ENCODE results near the gene SLC25A6. TPM values are rescaled to one million over a fixed set of nuclear protein-coding genes. Genes with fewer than 3 reads are reported as not detected.
"Not testable (repeated sequence)": the region's sequence is repeated elsewhere in the genome, so short reads cannot be mapped to it uniquely, and the experiment has no call there.

SLC25A6 gene
- total and polyA plus RNA-seq, 7 experiments from 2014 or later, result 238 to 597 (median 336) TPM

DNA sequence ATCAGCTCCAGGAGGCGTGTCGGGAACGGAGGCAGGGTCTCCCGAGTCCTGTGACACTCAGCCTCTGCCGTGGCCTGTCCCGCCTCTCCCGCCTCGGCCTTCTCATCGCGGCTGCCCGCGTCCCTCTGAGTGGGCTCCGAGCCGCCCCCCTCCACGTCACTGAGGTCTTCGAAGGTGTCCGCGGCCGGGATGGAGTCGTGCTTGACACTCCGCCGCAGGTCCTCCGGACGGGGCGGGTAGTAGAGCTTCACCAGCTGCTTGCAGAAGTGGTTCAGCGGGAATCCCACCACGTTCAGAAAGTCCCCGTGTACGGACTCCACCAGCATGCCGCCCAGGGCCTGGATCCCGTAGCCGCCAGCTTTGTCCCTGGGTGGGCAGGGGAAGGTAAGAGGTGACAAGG, 35.8 kb upstream of the SLC25A6 start:
- POLR2A ChIA-PET, result no interaction called here
- Histone ChIP-seq H3K27me3 (ENCODE audit: control insufficient read depth in 2 of 2, insufficient read depth in 2 of 2, low read length in 2 of 2) (no peaks in the 10 kb centered on the region), H3K27ac (ENCODE audit: low read depth, low read length) (no peak overlapping the region), H3K9me3 (ENCODE audit: control insufficient read depth in 2 of 3, low read length in 3 of 3) (peaks cover 0 to 11% (median 0%) of the 10 kb centered on the region in 3 experiments), H3K36me3 (ENCODE audit: control insufficient read depth in 2 of 3, insufficient read depth in 3 of 3, low read length in 3 of 3) (peaks cover 5 to 47% (median 14%) of the 10 kb centered on the region in 3 experiments), H3K4me3 (ENCODE audit: low read length) (no peak overlapping the region), H3K4me1 (ENCODE audit: control insufficient read depth in 2 of 2, insufficient read depth in 2 of 2, low read length in 2 of 2) (no peaks in the 10 kb centered on the region)
- no peak for DNase-seq
- Mint-ChIP-seq H3K36me3 (peaks cover 5 to 47% (median 33%) of the 10 kb centered on the region in 5 donors), H3K27me3 (no peaks in the 10 kb centered on the region), H3K4me3 (no peak overlapping the region), H3K4me1 (peaks cover 0 to 7% (median 3%) of the 10 kb centered on the region in 7 donors), H3K9me3 (peaks cover 0 to 19% (median 9%) of the 10 kb centered on the region in 11 donors), H3K27ac (no peak overlapping the region)
- ATAC-seq, result no peak
- intact Hi-C loops (cut with micrococcal nuclease), result no loop called here
- CTCF ChIA-PET, result no interaction called here

- H3K4me1 ChIP-seq (ENCODE audit: control insufficient read depth in 2 of 2, insufficient read depth in 2 of 2, low read length in 2 of 2); CTCF ChIA-PET; H3K4me3 ChIP-seq (ENCODE audit: low read length); H3K27ac ChIP-seq (ENCODE audit: low read depth, low read length); H3K4me1 Mint-ChIP-seq; H3K27me3 ChIP-seq (ENCODE audit: control insufficient read depth in 2 of 2, insufficient read depth in 2 of 2, low read length in 2 of 2); DNase-seq; H3K27me3 Mint-ChIP-seq; POLR2A ChIA-PET; H3K4me3 Mint-ChIP-seq; intact Hi-C loops (cut with micrococcal nuclease); H3K27ac Mint-ChIP-seq; ATAC-seq: not testable (repeated sequence)
- H3K36me3 Mint-ChIP-seq, result peaks cover 9 to 57% (median 44%) of the 10 kb centered on the region in 5 donors
- H3K36me3 ChIP-seq (ENCODE audit: control insufficient read depth in 2 of 3, insufficient read depth in 3 of 3, low read length in 3 of 3), result peaks cover 5 to 61% (median 20%) of the 10 kb centered on the region in 3 experiments
- H3K9me3 Mint-ChIP-seq, result peaks cover 0 to 30% (median 14%) of the 10 kb centered on the region in 11 donors
- H3K9me3 ChIP-seq (ENCODE audit: control insufficient read depth in 2 of 3, low read length in 3 of 3), result peaks cover 0 to 25% (median 0%) of the 10 kb centered on the region in 3 experiments
Observed at GRCh38 chrX:1426321-1426720, 34.4 kb upstream of the SLC25A6 start.

DNA sequence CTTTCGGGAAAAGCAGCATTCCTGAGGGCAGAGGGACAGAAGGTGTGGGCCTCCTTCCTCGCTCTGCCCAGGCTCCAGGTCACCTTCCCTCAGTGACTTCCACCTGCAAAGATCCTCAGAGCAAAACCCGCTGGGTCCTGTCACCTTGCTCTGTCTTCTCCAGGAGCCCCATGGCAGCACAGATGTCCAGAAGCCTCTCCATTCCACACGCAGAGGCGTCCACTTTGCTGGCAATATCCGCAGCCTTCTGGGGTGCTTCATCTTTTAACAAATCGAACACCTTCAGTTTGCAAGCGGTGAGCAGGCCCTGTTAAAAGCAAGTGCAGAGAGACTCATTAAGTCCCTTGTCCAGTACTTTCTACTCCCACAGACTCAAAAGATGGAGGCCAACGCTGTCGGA, 33.5 kb upstream of the SLC25A6 start:
- DNase-seq (no peak), ATAC-seq (no peak)
- peaks cover 0 to 25% (median 0%) of the 10 kb centered on the region in 3 experiments for H3K9me3 ChIP-seq (ENCODE audit: control insufficient read depth in 2 of 3, low read length in 3 of 3)
- H3K4me3 ChIP-seq (ENCODE audit: low read length), result no peak overlapping the region
- POLR2A ChIA-PET, result no interaction called here
- H3K27me3 ChIP-seq (ENCODE audit: control insufficient read depth in 2 of 2, insufficient read depth in 2 of 2, low read length in 2 of 2), result no peaks in the 10 kb centered on the region
- Mint-ChIP-seq H3K27me3 (no peaks in the 10 kb centered on the region), H3K4me3 (no peak overlapping the region), H3K36me3 (peaks cover 9 to 64% (median 45%) of the 10 kb centered on the region in 5 donors), H3K4me1 (peaks cover 0 to 7% (median 3%) of the 10 kb centered on the region in 7 donors), H3K9me3 (peaks cover 0 to 30% (median 14%) of the 10 kb centered on the region in 11 donors), H3K27ac (no peak overlapping the region)
- H3K27ac ChIP-seq (ENCODE audit: low read depth, low read length), result no peak overlapping the region
- no peaks in the 10 kb centered on the region for H3K4me1 ChIP-seq (ENCODE audit: control insufficient read depth in 2 of 2, insufficient read depth in 2 of 2, low read length in 2 of 2)
- CTCF ChIA-PET, result no interaction called here
- intact Hi-C loops (cut with micrococcal nuclease), result no loop called here
- H3K36me3 ChIP-seq (ENCODE audit: control insufficient read depth in 2 of 3, insufficient read depth in 3 of 3, low read length in 3 of 3), result peaks cover 5 to 64% (median 20%) of the 10 kb centered on the region in 3 experiments

DNA sequence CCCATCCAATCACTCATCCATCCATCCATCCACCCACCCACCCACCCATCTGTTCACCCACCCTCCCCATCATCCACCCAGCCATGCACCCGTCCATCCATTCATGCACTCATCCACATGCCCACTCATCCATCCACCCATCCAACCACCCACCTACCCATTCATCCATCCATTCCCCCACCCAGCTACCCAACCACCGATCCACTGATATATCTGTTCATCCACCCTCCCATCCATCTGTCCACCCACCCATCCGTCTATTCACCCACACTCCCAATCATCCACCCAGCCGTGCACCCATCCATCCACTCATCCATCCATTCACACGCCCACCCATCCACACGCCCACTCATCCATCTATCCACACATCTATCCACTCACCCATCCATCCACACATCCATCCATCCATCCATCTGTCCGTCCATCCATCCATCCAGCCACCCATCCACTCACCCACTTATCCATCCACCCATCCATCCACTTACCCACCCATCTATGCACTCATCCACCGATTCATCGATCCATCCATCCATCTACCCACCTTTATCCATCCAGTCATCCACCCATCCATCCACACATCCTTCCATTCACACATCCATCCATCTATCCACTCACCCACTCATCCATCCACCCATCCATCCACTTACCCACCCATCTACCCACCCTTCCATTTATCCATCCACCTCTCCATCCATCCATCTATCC, 32.4 kb upstream of the SLC25A6 start:
- H3K27ac Mint-ChIP-seq, result peak overlapping the region in 4 of 9 donors; percentile 25 to 82 (median 35)
- POLR2A ChIA-PET, result no interaction called here
- peaks cover 0 to 25% (median 0%) of the 10 kb centered on the region in 3 experiments for H3K9me3 ChIP-seq (ENCODE audit: control insufficient read depth in 2 of 3, low read length in 3 of 3)
- peaks cover 5 to 71% (median 20%) of the 10 kb centered on the region in 3 experiments for H3K36me3 ChIP-seq (ENCODE audit: control insufficient read depth in 2 of 3, insufficient read depth in 3 of 3, low read length in 3 of 3)
- H3K9me3 Mint-ChIP-seq, result peaks cover 6 to 38% (median 20%) of the 10 kb centered on the region in 11 donors
- no peak for ATAC-seq
- no peaks in the 10 kb centered on the region for H3K27me3 Mint-ChIP-seq
- intact Hi-C loops (cut with micrococcal nuclease), result no loop called here
- no peaks in the 10 kb centered on the region for H3K27me3 ChIP-seq (ENCODE audit: control insufficient read depth in 2 of 2, insufficient read depth in 2 of 2, low read length in 2 of 2)
- peaks cover 0 to 16% (median 8%) of the 10 kb centered on the region in 7 donors for H3K4me1 Mint-ChIP-seq
- H3K27ac ChIP-seq (ENCODE audit: low read depth, low read length), result no peak overlapping the region
- H3K4me1 ChIP-seq (ENCODE audit: control insufficient read depth in 2 of 2, insufficient read depth in 2 of 2, low read length in 2 of 2), result no peaks in the 10 kb centered on the region
- CTCF ChIA-PET, result no interaction called here
- H3K4me3 ChIP-seq (ENCODE audit: low read length), result no peak overlapping the region
- peaks cover 16 to 72% (median 50%) of the 10 kb centered on the region in 5 donors for H3K36me3 Mint-ChIP-seq
- DNase-seq, result no peak
- peak overlapping the region in 1 of 10 donors; percentile 74 for H3K4me3 Mint-ChIP-seq

- ATAC-seq (no peak), DNase-seq (no peak)
- H3K27me3 Mint-ChIP-seq, result no peaks in the 10 kb centered on the region
- no peak overlapping the region for H3K4me3 Mint-ChIP-seq
- no peaks in the 10 kb centered on the region for H3K27me3 ChIP-seq (ENCODE audit: control insufficient read depth in 2 of 2, insufficient read depth in 2 of 2, low read length in 2 of 2)
- H3K9me3 Mint-ChIP-seq, result peaks cover 6 to 38% (median 20%) of the 10 kb centered on the region in 11 donors
- no peak overlapping the region for H3K27ac Mint-ChIP-seq
- H3K4me1 ChIP-seq (ENCODE audit: control insufficient read depth in 2 of 2, insufficient read depth in 2 of 2, low read length in 2 of 2), result no peaks in the 10 kb centered on the region
- peaks cover 5 to 82% (median 25%) of the 10 kb centered on the region in 3 experiments for H3K36me3 ChIP-seq (ENCODE audit: control insufficient read depth in 2 of 3, insufficient read depth in 3 of 3, low read length in 3 of 3)
- no peak overlapping the region for H3K4me3 ChIP-seq (ENCODE audit: low read length)
- no peak overlapping the region for H3K27ac ChIP-seq (ENCODE audit: low read depth, low read length)
- CTCF ChIA-PET, result no interaction called here
- intact Hi-C loops (cut with micrococcal nuclease), result no loop called here
- peaks cover 0 to 35% (median 0%) of the 10 kb centered on the region in 3 experiments for H3K9me3 ChIP-seq (ENCODE audit: control insufficient read depth in 2 of 3, low read length in 3 of 3)
- POLR2A ChIA-PET, result no interaction called here
- H3K4me1 Mint-ChIP-seq, result peaks cover 0 to 16% (median 8%) of the 10 kb centered on the region in 7 donors
- peaks cover 16 to 74% (median 50%) of the 10 kb centered on the region in 5 donors for H3K36me3 Mint-ChIP-seq
Observed at GRCh38 chrX:1423215-1423614, 31.3 kb upstream of the SLC25A6 start.

- intact Hi-C loops (cut with micrococcal nuclease), result no loop called here
- peaks cover 6 to 38% (median 20%) of the 10 kb centered on the region in 11 donors for H3K9me3 Mint-ChIP-seq
- H3K36me3 Mint-ChIP-seq, result peaks cover 16 to 69% (median 47%) of the 10 kb centered on the region in 5 donors
- no peak overlapping the region for H3K27ac ChIP-seq (ENCODE audit: low read depth, low read length)
- H3K27me3 Mint-ChIP-seq, result no peaks in the 10 kb centered on the region
- H3K36me3 ChIP-seq (ENCODE audit: control insufficient read depth in 2 of 3, insufficient read depth in 3 of 3, low read length in 3 of 3), result peaks cover 5 to 81% (median 27%) of the 10 kb centered on the region in 3 experiments
- H3K4me1 ChIP-seq (ENCODE audit: control insufficient read depth in 2 of 2, insufficient read depth in 2 of 2, low read length in 2 of 2), result no peaks in the 10 kb centered on the region
- no peak overlapping the region for H3K27ac Mint-ChIP-seq
- no peak for ATAC-seq
- ChIA-PET CTCF (no interaction called here), POLR2A (no interaction called here)
- H3K4me3 ChIP-seq (ENCODE audit: low read length), result no peak overlapping the region
- no peak overlapping the region for H3K4me3 Mint-ChIP-seq
- H3K27me3 ChIP-seq (ENCODE audit: control insufficient read depth in 2 of 2, insufficient read depth in 2 of 2, low read length in 2 of 2), result no peaks in the 10 kb centered on the region
- H3K9me3 ChIP-seq (ENCODE audit: control insufficient read depth in 2 of 3, low read length in 3 of 3), result peaks cover 0 to 38% (median 0%) of the 10 kb centered on the region in 3 experiments
- H3K4me1 Mint-ChIP-seq, result peaks cover 0 to 14% (median 8%) of the 10 kb centered on the region in 7 donors
- DNase-seq, result no peak
Observed at GRCh38 chrX:1422135-1422465, 30.2 kb upstream of the SLC25A6 start.
